HUES6 (cell line): ENCODE measurements around the gene NAT8.
"Not testable (repeated sequence)": the region's sequence is repeated elsewhere in the genome, so short reads cannot be mapped to it uniquely, and the experiment has no call there.

ENCODE experiments used
- H3K27ac ChIP-seq: 2 replicates; pipeline ENCODE4 v1.7.0; 2013; ENCODE audit warnings: low read depth, mild to moderate bottlenecking, low read length, inconsistent platforms
- H3K27me3 ChIP-seq: 2 replicates; pipeline ENCODE4 v1.6.1; 2013; ENCODE audit warnings: low read length; ENCODE audit not compliant: control insufficient read depth, insufficient read depth
- H3K36me3 ChIP-seq: 2 replicates; pipeline ENCODE4 v1.6.1; 2013; ENCODE audit warnings: low read length; ENCODE audit not compliant: control insufficient read depth, insufficient read depth
- H3K4me1 ChIP-seq: 2 replicates; pipeline ENCODE4 v1.6.1; 2013; ENCODE audit warnings: low read length; ENCODE audit not compliant: control insufficient read depth, insufficient read depth
- H3K4me3 ChIP-seq: 2 replicates; pipeline ENCODE4 v1.5.1; 2013; ENCODE audit warnings: low read depth, low read length
- H3K9ac ChIP-seq: one replicate; pipeline ENCODE4 v1.6.1; 2013; ENCODE audit warnings: mild to moderate bottlenecking, low read length
- H3K9me3 ChIP-seq: 2 replicates; pipeline ENCODE4 v1.6.1; 2013; ENCODE audit warnings: low read depth, low read length; ENCODE audit not compliant: control insufficient read depth, insufficient read depth

The NAT8 gene

GRCh38 chr2:73603099-73603588 is 39.1 kb downstream of the NAT8 start:
- H3K4me3 ChIP-seq, H3K9ac ChIP-seq, H3K27ac ChIP-seq, H3K27me3 ChIP-seq, H3K9me3 ChIP-seq, H3K4me1 ChIP-seq: not testable (repeated sequence)
- peaks cover 13% of the 10 kb centered on the region for H3K36me3 ChIP-seq

GRCh38 chr2:73601780-73602179 is 40.4 kb downstream of the NAT8 start:
- Histone ChIP-seq H3K27ac (no peak overlapping the region), H3K9ac (no peak overlapping the region), H3K9me3 (no peaks in the 10 kb centered on the region), H3K27me3 (no peaks in the 10 kb centered on the region), H3K4me1 (no peaks in the 10 kb centered on the region), H3K36me3 (peaks cover 13% of the 10 kb centered on the region), H3K4me3 (no peak overlapping the region)

GRCh38 chr2:73594251-73594650 is 48.0 kb downstream of the NAT8 start:
- no peak overlapping the region for H3K9ac ChIP-seq
- peaks cover 4% of the 10 kb centered on the region; the same call in 1 of the 2 replicates for H3K9me3 ChIP-seq
- no peak overlapping the region for H3K27ac ChIP-seq
- H3K4me3 ChIP-seq: no peak overlapping the region
- no peaks in the 10 kb centered on the region for H3K4me1 ChIP-seq
- no peaks in the 10 kb centered on the region for H3K27me3 ChIP-seq
- no peaks in the 10 kb centered on the region for H3K36me3 ChIP-seq

- H3K36me3 ChIP-seq: no peaks in the 10 kb centered on the region
- no peaks in the 10 kb centered on the region for H3K27me3 ChIP-seq
- H3K4me3 ChIP-seq: no peak overlapping the region
- no peak overlapping the region for H3K27ac ChIP-seq
- no peaks in the 10 kb centered on the region for H3K4me1 ChIP-seq
- peaks cover 4% of the 10 kb centered on the region; the same call in 1 of the 2 replicates for H3K9me3 ChIP-seq
- no peak overlapping the region for H3K9ac ChIP-seq
Observed at GRCh38 chr2:73593680-73594079, 48.5 kb downstream of the NAT8 start.
